Karpas-422 (cell line): ENCODE data around the gene NREP. TPM values are rescaled to one million over a fixed set of nuclear protein-coding genes. Genes with fewer than 3 reads are reported as not detected.
A peak's percentile ranks its signal among the peaks of the same experiment; 100 is the strongest.

ENCODE experiments used
- DNase-seq: peaks from one replicate; pipeline ENCODE4 v3.0.0-alpha.2; 2015
- H2AFZ ChIP-seq: fragments of 200-600 bp; sonication (generic); 2 replicates; pipeline ENCODE4 v1.6.1; 2014; ENCODE audit warnings: antibody characterized with exemption, low read length, mixed read lengths
- H3K27ac ChIP-seq: fragments of 200-600 bp; sonication (generic); 2 replicates; pipeline ENCODE4 v1.5.1; 2014; ENCODE audit warnings: mild to moderate bottlenecking, low read length, moderate library complexity
- H3K27me3 ChIP-seq: fragments of 200-600 bp; sonication (generic); 2 replicates; pipeline ENCODE4 v1.6.1; 2014; ENCODE audit warnings: low read length, mixed read lengths
- H3K36me3 ChIP-seq: fragments of 200-600 bp; sonication (generic); 2 replicates; pipeline ENCODE4 v1.6.1; 2014; ENCODE audit warnings: low read length, mixed read lengths; ENCODE audit not compliant: insufficient read depth
- H3K4me1 ChIP-seq: fragments of 200-600 bp; sonication (generic); 2 replicates; pipeline ENCODE4 v1.6.1; 2014; ENCODE audit warnings: mild to moderate bottlenecking, low read length, mixed read lengths
- H3K4me2 ChIP-seq: fragments of 200-600 bp; sonication (generic); 2 replicates; pipeline ENCODE4 v1.6.1; 2014; ENCODE audit warnings: low read length, low read depth, mild to moderate bottlenecking; ENCODE audit not compliant: poor library complexity, severe bottlenecking
- H3K4me3 ChIP-seq: fragments of 200-600 bp; sonication (generic); 2 replicates; pipeline ENCODE4 v1.5.1; 2014; ENCODE audit warnings: mild to moderate bottlenecking, antibody characterized with exemption, low read length, mixed read lengths
- H3K79me2 ChIP-seq: fragments of 200-600 bp; sonication (generic); 2 replicates; pipeline ENCODE4 v1.6.1; 2014; ENCODE audit warnings: mild to moderate bottlenecking, low read length, mixed read lengths
- H3K9ac ChIP-seq: fragments of 200-600 bp; sonication (generic); 2 replicates; pipeline ENCODE4 v1.6.0; 2014; ENCODE audit warnings: low read length
- H3K9me2 ChIP-seq: fragments of 200-600 bp; sonication (generic), shearing (Covaris generic); replicated peaks from 2 replicates; pipeline ENCODE4 v1.6.0; 2014; ENCODE audit warnings: mild to moderate bottlenecking, low read length, moderate library complexity; ENCODE audit not compliant: insufficient read depth
- H3K9me3 ChIP-seq: fragments of 300-700, 200-600 bp; sonication (generic); 2 replicates; pipeline ENCODE4 v1.6.1; 2014; ENCODE audit warnings: low read length, mixed read lengths
- H4K20me1 ChIP-seq: fragments of 200-600 bp; sonication (generic); 2 replicates; pipeline ENCODE4 v1.6.1; 2014; ENCODE audit warnings: mild to moderate bottlenecking, antibody characterized with exemption, low read length, low read depth; ENCODE audit not compliant: insufficient read depth
- total RNA-seq: library from RNA; depleted of rRNA; stranded (reverse); fragments of >200 nt; shearing (Covaris generic); gene quantifications from 2 replicates; pipeline ENCODE4 v1.2.3, GENCODE V29; 2014; ENCODE audit warnings: low replicate concordance

The NREP gene
- total RNA-seq, 1 experiment from 2014 or later: 5.8 TPM

DNA sequence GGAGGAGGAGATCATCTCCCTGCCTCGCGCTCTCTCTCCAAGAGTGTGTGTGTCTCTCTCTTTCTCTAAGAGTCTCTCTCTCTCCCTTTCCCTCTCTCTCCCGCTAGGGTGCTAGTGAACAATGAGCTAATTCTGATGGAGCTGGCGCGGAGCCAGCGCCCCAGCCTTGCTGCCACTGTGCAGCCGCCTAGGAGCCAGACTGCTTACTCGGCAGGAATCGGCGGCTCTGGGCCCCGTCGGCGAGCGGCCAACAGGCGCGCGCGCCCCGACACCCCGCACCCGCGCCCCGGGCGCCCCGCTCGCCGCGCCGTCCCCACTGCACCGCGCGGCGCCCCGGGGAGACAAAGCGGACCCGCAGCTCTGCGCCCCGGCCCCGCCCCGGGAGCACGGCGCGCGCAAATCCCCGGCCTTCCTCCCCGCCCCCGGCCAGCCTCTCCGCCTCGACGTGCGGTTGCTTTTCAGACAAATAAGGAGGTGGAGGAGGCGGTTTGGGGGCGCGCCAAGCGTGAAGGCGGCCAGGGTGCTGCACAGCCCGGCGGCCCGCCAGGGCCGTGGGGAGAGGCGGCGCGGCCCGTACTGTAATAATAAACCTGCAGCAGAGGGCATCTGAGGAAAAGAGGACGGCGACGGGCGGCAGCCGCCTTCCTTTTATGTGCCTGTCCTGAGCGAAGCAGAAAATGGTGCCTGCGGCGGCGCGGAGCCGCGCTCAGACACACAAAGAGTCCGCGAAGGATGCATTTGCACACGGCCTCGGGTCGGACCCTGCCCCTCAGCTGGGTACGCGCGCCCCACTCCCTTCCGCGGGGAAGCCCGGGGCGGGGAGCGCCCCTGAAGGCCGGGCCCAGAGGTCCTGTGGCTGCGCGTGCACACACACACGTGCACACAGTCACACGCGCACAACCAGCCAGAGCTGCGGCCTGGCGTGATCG is 625 bp upstream of the NREP start:
- peaks cover 17% of the 10 kb centered on the region for H3K4me1 ChIP-seq
- no peaks in the 10 kb centered on the region for H4K20me1 ChIP-seq
- H3K27me3 ChIP-seq: no peaks in the 10 kb centered on the region
- peak overlapping the region; percentile 96 for H2AFZ ChIP-seq
- no peaks in the 10 kb centered on the region for H3K9me3 ChIP-seq
- DNase-seq: peak; percentile 91
- peak overlapping the region; percentile 79 for H3K9ac ChIP-seq
- peak overlapping the region; percentile 43; the same call in 1 of the 2 replicates for H3K27ac ChIP-seq
- no peaks in the 10 kb centered on the region for H3K36me3 ChIP-seq
- no peaks in the 10 kb centered on the region for H3K79me2 ChIP-seq
- H3K4me2 ChIP-seq: peak overlapping the region; percentile 80
- H3K9me2 ChIP-seq: no peaks in the 10 kb centered on the region
- peak overlapping the region; percentile 72 for H3K4me3 ChIP-seq

DNA sequence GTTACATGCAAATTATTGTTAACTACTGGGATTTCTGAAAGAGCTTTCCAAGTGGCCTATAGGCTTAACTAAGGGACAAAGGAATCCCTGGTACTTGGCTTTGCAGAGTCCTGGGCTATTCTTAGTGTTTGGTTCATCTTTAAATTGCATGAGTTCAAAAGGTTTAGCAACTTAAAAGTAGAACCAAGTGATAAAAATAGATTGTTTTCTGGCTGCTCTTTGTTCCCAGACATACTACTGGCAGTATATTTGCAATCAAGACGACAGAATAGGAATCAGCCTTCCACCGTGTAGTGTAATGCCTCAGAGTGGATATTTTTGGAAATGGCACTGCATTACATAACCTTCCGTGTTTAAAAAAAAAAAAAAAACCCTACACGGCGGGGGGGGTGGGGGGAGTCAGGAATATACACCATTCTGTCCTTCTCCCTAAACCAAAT is 1.0 kb downstream of the NREP start:
- no peak overlapping the region for H3K9ac ChIP-seq
- H3K4me2 ChIP-seq: no peak overlapping the region
- no peaks in the 10 kb centered on the region for H3K27me3 ChIP-seq

DNA sequence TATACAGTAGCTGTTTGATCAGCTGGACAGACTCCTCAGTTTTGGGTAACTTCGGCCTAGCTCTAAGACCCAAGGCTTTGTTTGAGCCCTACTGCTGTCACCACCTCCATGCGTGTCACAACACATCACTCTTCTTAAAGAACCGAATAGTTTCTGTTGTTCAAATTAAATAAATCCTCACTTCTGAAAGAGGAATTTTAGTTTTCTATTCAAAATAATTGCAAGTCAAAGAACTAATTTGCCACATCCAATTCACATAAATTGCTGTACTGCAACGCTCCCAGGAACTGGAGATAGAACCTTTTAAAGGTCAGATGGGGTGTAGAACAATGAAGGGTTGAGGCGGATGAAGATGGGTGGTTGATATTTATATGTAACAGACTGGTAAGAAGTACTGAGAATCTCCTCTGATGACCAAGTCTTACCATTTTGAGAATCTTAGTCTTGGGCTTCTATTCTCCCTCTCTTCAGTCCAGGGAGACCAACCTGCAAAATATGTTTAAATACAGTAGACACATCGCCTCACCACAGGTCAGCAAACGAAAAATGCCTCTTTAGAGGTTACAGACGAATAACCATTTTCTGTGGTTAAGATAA is 1.6 kb downstream of the NREP start:
- Histone ChIP-seq H2AFZ (no peak overlapping the region), H3K4me2 (no peak overlapping the region), H4K20me1 (no peaks in the 10 kb centered on the region), H3K27ac (no peak overlapping the region), H3K9me3 (no peaks in the 10 kb centered on the region), H3K4me3 (no peak overlapping the region), H3K36me3 (no peaks in the 10 kb centered on the region), H3K27me3 (no peaks in the 10 kb centered on the region), H3K9ac (no peak overlapping the region), H3K79me2 (no peaks in the 10 kb centered on the region), H3K4me1 (peaks cover 17% of the 10 kb centered on the region), H3K9me2 (no peaks in the 10 kb centered on the region)
- no peak for DNase-seq

More for the DNA sequence above, 1.0 kb downstream of the NREP start:
- H3K4me1 ChIP-seq: peaks cover 17% of the 10 kb centered on the region
- H3K4me3 ChIP-seq: no peak overlapping the region
- H2AFZ ChIP-seq: no peak overlapping the region
- H3K9me2 ChIP-seq: no peaks in the 10 kb centered on the region
- no peaks in the 10 kb centered on the region for H3K36me3 ChIP-seq
- H3K79me2 ChIP-seq: no peaks in the 10 kb centered on the region
- DNase-seq: no peak
- no peak overlapping the region for H3K27ac ChIP-seq
- no peaks in the 10 kb centered on the region for H3K9me3 ChIP-seq
- no peaks in the 10 kb centered on the region for H4K20me1 ChIP-seq

DNA sequence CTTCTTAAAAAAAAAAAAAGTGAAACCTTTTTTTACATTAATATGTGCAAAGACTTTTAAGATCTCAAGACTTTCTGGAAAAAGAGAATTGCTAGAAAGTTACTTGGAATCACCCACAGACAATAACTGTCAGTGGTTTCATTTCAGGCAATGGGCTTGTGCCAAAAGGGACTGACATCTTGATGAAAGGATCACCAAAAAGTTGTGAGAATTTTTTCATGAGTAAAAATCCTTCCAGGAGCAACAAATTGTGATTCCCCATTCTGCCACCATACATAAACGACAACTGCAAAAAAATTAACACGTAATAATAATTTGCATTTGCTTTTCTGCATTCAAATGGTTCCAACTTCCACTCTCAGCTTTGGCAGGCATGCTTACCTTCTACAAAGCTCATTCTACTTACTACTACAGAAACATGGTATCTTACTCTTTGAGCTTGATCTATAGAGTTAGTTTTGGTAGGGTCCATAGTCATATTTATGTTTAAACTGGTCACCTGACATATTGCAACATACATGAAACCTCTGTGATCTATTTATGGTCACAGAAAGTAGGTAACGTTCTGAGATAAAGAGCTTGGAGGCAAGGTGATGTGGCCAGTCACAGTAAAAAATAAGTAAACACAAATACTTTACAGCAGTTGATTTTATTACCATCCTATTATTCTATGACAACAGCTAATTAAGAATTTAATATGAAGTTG is 3.0 kb downstream of the NREP start:
- no peaks in the 10 kb centered on the region for H4K20me1 ChIP-seq
- no peak overlapping the region for H3K4me3 ChIP-seq
- no peak overlapping the region for H2AFZ ChIP-seq
- H3K36me3 ChIP-seq: no peaks in the 10 kb centered on the region
- H3K9me3 ChIP-seq: no peaks in the 10 kb centered on the region
- H3K9me2 ChIP-seq: no peaks in the 10 kb centered on the region
- H3K4me2 ChIP-seq: no peak overlapping the region
- no peaks in the 10 kb centered on the region for H3K79me2 ChIP-seq
- no peak overlapping the region for H3K27ac ChIP-seq
- no peak overlapping the region for H3K9ac ChIP-seq
- H3K4me1 ChIP-seq: peaks cover 17% of the 10 kb centered on the region
- DNase-seq: no peak
- H3K27me3 ChIP-seq: no peaks in the 10 kb centered on the region

DNA sequence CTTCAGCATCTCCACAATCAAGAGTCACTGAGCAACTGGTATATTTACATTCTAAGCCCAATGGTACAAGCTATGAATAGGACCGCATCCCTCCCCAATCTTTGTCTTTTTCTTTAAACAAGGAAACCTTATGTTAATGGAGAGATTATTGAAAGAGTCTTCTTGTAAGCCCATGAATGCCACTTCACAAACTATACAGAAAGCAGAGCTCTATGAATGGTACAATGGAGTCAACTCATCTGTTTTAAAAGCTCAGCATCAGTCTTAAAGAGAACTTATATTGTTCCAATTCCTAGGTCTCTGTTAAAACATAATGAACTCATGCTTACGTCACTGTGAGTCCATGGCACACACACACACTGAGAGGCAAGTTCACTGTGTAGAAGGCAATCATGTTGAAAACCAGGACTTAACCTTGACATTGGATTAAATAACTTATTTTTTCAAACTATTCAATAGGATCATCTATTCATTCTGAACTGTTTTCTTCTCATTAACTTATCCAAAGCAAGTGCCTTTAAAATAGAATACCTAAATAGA is 4.5 kb downstream of the NREP start:
- no peaks in the 10 kb centered on the region for H3K9me2 ChIP-seq
- no peaks in the 10 kb centered on the region for H3K27me3 ChIP-seq
- no peak overlapping the region for H3K4me2 ChIP-seq
- H3K9ac ChIP-seq: no peak overlapping the region
- DNase-seq: no peak
- no peaks in the 10 kb centered on the region for H4K20me1 ChIP-seq
- H3K27ac ChIP-seq: no peak overlapping the region
- H3K4me3 ChIP-seq: no peak overlapping the region
- no peak overlapping the region for H2AFZ ChIP-seq
- H3K36me3 ChIP-seq: no peaks in the 10 kb centered on the region
- H3K9me3 ChIP-seq: no peaks in the 10 kb centered on the region
- H3K79me2 ChIP-seq: no peaks in the 10 kb centered on the region
- H3K4me1 ChIP-seq: peaks cover 7% of the 10 kb centered on the region

DNA sequence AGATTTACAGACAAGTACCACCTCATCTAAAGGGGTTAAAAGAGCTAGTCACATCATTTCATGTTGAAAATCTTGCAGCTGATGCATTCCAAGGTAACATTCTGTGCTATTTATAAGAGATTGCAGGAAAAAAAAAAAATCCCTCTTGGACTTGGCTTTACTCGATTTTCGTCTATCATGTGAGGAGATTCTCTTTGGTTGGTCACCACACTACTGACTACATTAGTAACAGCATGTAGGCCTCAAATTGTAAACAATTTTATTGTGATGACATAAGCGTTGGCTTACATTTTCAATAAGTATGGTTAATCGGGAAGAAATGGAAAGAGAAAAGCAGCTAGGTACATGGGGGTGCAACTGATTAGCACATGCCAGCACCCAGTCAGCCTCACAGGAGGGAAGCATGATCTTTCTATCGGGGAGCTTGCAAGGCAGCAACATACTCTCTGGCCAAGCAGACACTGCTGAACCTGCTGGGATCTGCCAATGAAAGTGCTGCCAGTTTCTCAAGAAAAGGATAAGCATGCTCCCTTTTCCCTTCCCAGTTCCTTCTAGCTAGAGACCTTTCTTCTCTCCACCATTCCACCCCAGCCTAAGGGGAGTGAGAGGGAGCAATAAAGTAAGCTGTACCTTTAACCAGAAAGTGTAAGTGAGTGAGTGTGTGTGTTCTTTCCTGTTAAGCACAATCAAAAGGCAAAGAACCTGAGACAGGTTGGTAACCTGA is 7.5 kb downstream of the NREP start:
- Histone ChIP-seq H3K9ac (no peak overlapping the region), H3K27ac (no peak overlapping the region), H3K9me2 (no peaks in the 10 kb centered on the region), H3K4me2 (no peak overlapping the region), H3K36me3 (no peaks in the 10 kb centered on the region), H3K4me3 (no peak overlapping the region), H3K79me2 (no peaks in the 10 kb centered on the region), H2AFZ (no peak overlapping the region), H3K27me3 (no peaks in the 10 kb centered on the region), H4K20me1 (no peaks in the 10 kb centered on the region), H3K9me3 (no peaks in the 10 kb centered on the region), H3K4me1 (no peaks in the 10 kb centered on the region)
- no peak for DNase-seq

DNA sequence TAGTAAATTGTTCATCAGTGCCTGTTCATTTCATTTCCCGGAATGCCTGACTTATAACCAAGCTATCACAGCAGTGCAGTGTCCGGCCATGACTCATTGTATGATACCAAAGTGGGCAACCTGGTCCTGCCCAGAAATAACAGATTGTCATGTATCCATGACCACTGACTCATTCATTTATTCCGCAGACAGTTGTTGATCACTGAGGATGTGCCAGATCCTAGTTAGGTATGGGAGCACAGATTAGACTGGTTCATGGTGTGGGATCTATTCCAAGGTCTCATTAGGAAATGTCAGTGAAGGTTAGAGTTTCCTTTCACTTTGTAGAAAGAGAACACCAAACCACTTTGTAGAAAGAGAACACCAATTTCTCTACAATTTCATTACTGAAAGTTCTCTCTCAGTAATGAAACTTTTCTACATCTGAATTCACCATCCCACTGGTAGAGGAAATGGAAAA is 8.7 kb downstream of the NREP start:
- H4K20me1 ChIP-seq: no peaks in the 10 kb centered on the region
- H3K9me2 ChIP-seq: no peaks in the 10 kb centered on the region
- H3K4me2 ChIP-seq: no peak overlapping the region
- no peaks in the 10 kb centered on the region for H3K9me3 ChIP-seq
- no peaks in the 10 kb centered on the region for H3K79me2 ChIP-seq
- H3K27ac ChIP-seq: no peak overlapping the region
- H3K27me3 ChIP-seq: no peaks in the 10 kb centered on the region
- DNase-seq: no peak
- no peak overlapping the region for H2AFZ ChIP-seq
- H3K9ac ChIP-seq: no peak overlapping the region
- H3K36me3 ChIP-seq: no peaks in the 10 kb centered on the region
- no peaks in the 10 kb centered on the region for H3K4me1 ChIP-seq
- no peak overlapping the region for H3K4me3 ChIP-seq
